NCI-H1930 (cell line): ENCODE data around the gene SMIM27.
"Not testable (repeated sequence)": the region's sequence is repeated elsewhere in the genome, so short reads cannot be mapped to it uniquely, and the experiment has no call there.

Experiments used
- DNase-seq, 2 experiments: peaks; one replicate each; lab custom pipeline; 2025; lab: John Stamatoyannopoulos, UW

Gene SMIM27, protein sequence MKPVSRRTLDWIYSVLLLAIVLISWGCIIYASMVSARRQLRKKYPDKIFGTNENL

DNA sequence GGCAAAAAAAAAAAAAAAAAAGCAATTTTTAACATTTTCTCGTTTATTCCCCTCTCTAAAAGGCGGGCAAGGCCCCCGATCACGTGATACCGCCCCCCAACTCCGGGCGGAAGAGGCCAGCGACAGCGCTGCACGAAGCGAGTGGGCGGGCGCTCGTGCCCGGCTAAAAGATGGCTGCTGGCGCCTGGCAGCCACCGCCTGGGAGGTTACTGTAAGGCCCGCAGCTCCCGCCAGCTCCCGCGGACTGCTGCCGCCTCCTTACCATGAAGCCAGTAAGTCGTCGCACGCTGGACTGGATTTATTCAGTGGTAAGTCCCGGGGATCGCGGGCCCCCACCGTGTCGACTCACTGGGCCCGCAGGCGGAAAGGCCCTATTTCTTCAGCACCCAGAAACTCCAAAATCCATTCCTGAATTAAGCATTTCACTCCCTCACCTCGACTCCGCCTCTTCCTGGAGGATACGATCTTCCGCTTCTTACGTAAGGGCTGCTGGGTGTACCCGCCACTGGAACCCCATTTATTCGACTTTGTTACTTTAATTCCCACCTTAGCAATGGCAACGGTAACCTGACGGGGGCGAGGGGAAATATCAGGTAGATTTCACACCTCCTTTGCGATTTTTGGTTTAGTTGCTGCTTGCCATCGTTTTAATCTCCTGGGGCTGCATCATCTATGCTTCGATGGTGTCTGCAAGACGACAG lies at the start of gene SMIM27, which contains the start of gene TOPORS:
SMIM27 (plus strand) TSS at position 156 of the 701 bp plus-strand sequence; CDS start at position 264, 108 bp downstream.
TOPORS (minus strand) TSS at position 415 of the 701 bp plus-strand sequence; CDS start at position 265, 150 bp downstream.
- DNase-seq = peak; percentile 88 to 91

DNA sequence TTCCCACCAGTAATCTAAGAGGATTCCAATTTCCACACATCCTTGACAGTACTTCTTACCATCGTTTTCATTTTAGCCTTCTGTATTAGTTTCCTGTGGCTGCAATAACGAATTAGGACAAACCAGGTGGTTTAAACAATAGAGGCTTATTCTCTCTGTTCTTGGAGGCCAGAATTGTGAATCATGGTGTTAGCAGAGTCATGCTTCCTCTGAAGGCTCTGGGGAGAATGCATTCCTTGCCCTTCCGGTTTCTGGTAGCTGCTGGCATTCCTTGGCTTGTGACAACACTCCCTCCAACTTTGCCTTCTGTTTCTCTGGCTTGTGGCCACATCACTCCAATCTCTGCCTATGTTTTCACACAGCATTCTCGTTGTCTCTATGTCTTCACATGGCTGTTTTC lies 49.7 kb upstream of the SMIM27 start:
- no peak for DNase-seq

DNA sequence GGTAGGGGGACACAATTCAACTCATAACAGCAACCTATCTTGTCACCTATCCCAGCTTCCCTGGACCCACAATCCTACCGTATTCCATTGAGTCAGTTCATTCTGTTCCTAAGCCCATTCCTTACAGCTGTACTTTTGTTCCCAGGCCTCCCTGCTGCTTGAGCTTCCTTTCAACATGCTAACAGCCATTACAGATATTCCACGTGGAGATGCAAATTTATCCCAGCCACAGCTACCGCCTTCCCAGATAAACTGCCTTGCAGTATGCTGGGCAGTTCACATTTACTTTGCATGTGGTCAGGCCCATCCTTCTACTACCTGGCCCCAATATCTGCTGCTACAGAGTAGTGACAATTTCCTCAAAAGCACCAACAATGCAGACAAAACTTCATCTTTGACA lies 49.1 kb upstream of the SMIM27 start:
- DNase-seq = no peak

DNA sequence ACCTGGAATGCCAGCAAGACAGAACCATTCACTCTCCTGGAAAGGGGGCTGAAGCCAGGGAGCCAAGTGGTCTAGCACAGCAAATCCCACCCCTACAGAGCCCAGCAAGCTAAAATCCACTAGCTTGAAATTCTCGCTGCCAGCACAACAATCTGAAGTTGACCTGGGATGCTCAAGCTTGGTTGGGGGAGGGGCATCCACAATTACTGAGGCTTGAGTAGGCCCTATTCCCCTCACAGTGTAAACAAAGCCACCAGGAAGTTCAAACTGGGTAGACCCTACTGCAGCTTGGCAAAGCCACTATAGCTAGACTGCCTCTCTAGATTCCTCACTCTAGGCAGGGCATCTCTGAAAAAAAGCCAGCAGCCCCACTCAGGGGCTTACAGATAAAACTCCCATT lies 43.4 kb upstream of the SMIM27 start:
- DNase-seq = no peak

DNA sequence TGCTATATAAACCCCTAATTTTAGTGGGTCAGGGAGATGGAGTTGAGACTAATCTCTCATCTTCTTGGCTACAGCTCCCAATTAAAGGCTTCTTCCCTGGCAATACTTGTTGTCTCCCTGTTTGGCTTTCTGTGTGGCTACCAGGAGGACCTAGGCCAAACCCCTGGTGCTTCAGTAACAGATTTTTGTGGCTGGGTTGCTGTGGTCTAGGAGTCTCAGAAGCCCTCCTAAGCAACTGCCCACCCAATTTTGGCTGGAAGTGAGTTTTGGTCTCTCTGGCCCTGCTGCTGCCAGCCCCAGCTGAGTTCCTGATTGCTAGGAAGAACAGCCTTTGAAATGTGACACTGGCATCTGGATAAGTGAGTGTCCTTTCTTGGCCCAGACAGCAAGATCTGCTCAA lies 35.9 kb upstream of the SMIM27 start:
- no peak for DNase-seq

DNA sequence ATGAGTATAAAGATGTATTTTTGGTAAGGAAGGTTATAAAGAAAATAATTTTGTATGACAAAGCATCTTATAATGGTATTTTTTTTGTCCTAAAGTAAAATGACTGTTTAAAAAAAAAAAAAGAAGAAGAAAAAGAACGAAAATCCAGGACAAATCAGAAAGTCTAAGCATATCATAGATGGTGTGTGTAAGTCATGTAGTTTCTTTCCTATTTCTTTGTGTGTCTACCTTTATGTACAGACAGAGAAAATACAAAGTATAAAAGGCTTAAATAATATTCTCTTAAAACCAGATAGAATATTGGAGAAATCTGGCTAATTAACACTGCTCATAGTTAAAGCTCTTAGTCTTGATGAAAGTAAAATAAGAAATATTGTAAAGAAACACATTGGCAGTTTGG lies 33.9 kb upstream of the SMIM27 start:
- DNase-seq = no peak

DNA sequence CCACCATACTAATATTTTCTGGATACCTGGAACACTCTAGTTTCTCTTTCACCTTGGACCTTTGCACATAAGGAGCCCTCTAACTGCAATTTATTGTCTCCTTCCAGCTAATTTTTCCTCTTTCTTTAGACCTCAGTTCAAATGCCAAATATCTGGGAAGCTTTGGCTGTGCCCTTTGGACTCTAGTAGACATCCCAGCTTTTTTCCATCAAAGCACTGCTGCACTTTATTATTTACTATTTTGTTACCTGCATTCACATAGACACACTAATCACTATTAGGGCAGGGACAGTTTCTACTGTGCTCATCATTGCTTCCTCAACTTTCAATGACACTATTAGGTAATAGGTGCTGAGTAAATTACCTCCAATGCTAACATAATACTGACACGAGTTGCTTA lies 28.2 kb upstream of the SMIM27 start:
- no peak for DNase-seq

DNA sequence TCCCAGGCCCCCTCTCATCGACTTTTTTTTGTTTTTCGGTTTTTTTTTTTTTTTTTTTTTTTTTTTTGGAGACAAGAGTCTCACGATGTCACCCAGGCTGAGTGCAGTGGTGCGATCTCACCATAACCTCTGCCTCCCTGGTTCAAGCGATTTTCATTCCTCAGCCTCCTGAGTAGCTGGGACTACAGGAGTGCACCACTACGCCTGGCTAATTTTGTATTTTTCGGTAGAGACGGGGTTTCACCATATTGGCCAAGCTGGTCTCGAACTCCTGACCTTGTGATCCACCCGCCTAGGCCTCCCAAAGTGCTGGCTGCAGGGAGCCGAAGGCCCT lies 27.6 kb upstream of the SMIM27 start:
- DNase-seq = not testable (repeated sequence)

DNA sequence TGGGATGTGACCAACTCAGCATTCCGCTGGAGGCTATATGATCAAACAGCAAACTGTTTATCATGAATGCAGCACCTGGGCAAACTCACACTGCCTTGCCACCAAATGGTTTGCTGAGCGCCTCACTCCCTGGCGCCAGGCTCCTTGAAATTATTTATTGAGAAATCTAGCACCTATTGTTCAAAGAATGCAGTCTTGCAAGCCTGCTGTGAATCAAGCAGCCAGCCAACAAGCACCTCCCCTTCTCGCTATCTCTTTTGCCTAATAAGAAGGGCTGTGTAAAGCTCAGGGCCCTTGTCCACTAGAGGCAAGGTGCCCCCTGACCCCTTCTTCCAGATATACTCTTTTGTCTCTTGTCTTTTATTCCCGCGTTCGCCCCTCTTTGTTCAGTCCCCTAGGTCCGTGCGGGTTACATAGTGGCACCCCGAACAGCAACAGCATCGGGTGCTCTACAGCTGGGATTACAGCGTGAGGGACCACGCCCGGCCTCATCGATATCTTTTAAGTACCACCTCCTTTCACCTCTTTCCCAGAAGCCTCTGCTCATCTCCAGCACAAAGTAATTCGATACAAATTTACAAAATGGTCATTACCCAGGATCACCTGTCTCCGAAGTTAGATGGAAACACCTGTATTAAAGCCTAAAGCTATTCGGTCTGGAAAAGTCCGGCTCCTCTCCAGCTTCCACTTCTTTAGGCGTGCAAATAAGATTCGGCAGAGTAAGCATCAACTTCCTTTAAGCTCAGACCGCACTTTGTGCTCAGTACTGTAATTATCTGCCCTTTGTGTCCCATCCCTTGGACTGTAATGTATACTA lies 27.0 kb upstream of the SMIM27 start:
- no peak for DNase-seq

DNA sequence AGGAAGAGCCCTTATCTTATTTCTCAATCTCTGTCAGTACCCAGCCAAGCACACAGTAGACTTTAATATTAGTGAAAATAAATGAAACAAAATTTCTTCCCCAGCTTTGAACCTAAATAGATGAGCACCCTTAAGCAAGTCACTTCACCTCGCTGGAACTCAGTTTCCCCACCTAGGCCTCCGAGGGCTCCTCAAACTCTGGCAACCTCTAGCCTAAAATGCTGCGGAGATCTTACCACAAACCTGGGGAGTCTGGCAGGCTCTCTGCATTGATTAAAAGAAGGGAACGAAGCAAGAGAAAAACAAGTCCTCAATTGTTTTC lies 26.5 kb upstream of the SMIM27 start:
- no peak for DNase-seq

DNA sequence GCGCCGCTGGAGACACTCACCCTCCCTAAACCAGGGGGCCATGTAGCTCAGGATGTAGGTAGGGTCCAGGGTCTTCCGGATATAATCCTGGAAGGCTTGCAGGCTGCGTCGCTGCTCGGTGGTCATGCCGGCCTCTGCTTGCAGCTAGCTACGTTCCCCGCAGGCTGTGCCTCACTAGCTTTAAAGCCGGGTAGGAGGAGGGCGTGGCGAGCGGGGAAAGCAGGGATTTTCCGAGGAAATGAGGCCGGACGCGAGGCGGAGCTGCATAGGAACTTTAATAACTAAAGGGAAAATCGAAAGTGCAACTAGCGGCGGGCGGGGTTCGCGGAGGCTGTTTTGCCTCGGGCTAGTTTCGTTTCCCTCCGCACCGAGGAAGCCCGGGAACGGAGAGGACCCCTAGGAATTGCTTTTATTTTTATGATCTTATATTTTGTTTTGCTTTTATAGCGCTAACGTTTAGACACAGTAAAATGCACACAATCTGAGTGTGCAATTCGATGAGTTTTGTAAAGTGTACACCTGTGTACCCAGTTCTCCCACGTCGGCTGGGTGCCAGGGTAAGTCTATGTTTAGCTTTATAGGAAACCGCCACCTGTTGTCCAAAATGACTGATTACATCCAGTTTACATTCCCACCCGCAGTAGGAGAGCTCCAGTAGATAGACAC lies 26.0 kb upstream of the SMIM27 start, which contains the start of gene RIGI:
RIGI (minus strand) TSS at position 156 of the 666 bp plus-strand sequence; CDS start at position 126, 30 bp downstream.
- DNase-seq = peak; percentile 73 to 82

DNA sequence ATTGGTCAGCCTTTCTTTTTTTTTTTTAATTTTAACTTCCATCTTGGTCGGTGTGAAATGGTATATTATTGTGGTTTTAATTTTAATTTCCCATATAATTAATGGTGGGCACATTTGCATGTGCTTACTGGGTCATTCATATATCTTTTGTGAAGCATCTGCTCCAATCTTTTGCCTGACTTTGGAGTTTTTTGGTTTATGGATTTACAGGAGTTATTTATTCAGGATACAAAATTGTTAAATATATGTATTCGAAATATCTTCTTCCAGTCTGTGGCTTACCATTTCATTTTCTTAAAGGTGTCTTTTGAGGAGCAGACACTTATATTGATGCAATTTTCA lies 25.4 kb upstream of the SMIM27 start:
- DNase-seq = no peak

DNA sequence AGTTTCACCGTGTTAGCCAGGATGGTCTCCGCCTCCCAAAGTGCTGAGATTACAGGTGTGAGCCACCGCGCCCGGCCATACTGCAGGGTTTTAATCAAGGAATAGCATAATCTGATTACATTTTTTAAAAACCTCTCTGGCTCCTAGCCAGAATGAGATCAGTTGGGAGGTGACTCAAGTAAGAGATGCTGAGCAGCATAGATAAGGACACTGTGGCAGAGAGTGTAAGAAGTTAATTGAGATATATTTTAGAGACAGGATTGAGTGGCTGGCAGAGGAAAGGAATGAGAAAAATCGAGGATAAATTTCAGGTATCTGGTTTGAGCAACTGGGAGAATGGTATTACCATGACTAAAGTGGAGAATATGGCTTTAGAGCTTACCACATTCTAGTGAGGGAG lies 18.8 kb upstream of the SMIM27 start:
- DNase-seq = no peak

DNA sequence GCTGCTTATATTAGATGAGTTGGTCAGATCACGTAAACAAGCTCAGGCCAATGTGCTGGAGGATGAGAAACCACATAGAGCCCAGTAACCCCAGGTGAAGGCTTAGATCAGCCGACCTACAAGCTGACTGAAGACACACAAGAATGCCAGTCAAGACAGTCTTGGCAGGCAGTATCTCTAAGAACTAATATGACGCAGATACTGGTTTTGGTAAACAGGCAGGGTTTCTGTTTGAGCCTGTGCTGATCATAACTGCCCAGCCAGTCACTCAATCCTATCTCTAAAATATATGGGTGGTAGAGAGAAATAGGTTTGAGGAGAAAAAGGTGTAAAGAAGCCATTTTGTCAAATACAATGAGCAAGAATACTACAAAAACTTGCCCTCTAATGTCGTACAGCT lies 18.3 kb upstream of the SMIM27 start:
- no peak for DNase-seq

DNA sequence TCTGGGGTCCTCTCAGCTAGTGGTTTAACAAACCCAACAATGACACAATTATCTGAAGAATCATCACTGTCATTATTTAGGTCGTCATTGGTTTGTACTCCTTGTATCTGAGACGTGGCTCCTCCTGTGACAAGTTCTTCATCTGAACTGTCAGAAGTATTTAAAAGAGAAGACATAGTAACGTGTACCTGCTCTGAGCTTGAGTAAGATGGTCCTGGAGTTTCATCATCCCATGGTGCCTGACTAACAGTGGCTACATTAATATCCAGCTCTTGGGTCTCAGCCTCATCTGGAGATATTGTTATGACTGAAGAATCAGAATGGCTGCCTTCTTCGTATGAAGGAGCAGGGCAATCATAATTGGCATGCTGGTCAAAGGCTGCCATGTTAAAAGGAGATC lies 9.1 kb upstream of the SMIM27 start:
- no peak for DNase-seq

DNA sequence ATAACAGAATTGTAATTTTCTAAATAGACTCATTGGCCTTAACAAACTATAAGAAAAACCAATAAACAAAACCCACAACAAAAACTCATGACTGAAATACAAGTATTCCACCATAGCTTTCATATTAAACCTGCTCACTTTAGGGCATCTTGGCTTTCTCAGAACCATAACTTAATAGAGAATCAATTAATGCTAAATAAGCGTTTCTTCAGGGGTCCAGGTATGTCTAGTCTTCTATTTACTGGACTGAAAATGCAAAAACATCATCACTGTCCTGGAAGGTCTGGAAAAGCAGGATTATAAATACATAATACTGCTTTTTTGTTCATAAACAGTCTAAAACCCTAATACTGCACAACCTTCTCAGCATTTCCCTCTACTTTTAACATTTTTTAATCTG lies 6.2 kb upstream of the SMIM27 start:
- DNase-seq = no peak

DNA sequence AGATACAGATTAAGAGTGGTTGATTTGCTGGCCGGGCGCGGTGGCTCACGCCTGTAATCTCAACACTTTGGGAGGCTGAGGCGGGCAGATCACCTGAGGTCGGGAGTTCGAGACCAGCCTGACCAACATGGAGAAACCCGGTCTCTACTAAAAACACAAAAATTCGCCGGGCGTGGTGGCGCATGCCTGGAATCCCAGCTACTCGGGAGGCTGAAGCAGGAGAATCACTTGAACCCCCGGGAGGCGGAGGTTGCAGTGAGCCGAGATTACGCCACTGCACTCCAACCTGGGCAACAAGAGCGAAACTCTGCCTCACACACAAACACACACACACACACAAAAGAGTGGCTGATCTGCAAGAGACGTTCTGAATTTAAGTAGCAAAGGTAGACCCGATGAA lies 3.9 kb upstream of the SMIM27 start:
- not testable (repeated sequence) for DNase-seq

DNA sequence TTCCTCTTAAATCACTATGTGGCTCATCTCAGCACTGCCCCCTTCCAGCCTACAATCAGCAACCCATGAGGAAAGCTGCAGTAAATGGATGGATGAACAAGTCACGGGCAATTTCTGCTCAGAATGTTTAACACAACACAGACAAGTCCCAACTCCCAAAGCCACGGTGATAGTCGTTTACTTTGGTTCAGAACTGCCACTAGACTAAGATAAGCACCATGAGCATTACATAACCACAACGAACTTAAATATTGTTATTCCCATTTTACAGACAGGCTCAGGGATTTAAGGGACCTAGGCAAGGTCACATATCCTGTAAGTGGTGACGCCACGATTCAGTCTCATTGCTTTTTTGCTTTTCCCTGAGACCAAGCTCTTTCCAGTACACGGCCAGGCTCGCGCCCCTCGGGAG lies 2.0 kb upstream of the SMIM27 start:
- no peak for DNase-seq

DNA sequence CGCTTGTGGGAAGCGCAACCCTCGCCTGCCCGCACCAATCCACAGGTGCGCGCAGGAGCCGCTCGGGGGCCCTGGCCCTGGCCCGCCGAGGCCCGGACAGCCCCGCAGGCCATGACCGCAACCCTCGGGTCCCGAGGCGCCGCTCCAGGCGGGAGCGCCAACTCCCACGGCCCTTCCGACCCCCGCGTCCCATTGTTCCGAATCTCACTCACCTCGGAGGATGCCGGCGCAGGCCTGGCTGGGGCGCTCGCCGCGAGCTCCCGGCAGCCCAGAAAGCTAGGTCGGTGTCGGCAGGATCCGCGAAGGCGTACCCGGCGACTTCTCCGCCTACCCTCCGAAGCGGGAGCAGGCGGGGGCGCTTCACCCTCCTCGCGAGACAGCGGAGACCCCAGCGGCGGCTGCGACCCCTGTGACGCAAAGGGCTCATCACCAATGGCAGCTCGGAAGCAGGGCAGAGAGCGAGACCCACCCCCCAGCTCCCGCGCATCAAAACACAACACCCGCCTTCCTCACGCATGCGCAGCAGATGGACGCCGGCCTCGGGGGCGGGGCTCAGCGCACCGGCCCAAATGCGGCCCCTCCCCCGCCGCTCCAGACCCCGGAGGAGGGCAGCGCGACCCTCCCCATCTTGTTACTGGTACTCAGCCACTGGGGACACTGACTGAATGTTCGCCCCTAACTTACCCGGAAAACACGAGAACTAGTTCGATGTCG lies 1.4 kb upstream of the SMIM27 start:
- peak; percentile 97 to 98 for DNase-seq

DNA sequence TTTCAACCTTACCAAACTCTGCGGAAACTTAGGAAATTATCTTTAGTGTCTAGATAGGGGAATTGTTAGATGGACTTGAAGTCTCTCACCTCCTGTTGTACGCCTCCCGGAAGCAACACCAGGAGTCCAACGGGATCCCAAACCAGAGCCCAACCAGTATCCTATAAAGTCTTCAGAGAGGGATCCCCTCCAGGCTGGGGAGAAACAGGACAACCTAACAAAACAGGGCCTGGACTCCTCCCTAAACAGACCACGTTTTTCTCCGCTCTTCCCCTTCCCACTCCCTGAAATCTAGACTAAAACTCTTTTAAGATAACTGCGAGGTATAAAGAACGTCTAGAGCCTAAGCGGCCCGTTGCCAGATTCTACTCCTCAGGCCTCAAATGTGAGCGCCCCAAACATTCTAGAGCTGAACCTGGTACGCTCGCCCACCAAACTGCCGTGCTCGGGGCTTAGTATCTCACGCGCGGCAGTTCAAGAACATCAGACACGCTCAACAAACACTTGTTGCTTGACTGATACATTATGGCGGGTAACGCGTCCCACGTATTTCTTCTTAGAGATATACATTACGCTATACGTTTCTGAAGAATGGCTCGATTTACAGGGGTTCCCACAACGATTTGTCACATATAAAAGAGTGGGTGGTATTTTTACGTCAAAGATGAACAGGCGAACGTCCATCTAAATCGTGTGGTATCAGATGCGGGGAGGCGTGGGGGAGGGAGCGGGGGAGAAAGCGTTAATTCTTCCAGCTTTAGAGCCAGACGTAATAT lies 663 bp upstream of the SMIM27 start:
- peak in 1 of 2 experiments; percentile 38 for DNase-seq

DNA sequence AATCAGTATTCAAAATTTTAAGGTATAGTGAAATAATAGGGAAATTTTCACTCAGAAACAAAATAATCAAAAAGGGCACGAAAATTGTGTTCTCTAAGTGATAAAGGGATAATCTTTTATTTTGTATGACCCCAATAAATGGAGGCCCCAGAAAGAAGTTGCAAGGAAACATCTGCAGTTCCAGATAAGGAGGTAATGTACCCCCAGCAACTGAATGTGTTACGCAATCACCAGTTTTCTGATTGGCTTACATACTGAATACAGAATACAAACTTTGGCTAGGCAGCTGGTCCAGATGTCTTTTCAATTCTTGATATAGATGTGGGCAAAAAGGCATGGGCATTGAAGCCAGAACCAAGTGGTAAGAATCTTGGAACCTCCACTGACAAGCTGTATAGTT lies 2.0 kb downstream of the SMIM27 start:
- DNase-seq = no peak
